ENCODE results near the gene PPP4C.

GRCh38 chr16:30065943-30066760, 9.6 kb upstream of the PPP4C start:
- TF ChIP-seq YY1 (IDR thresholded peaks at IDR 0.05; ENCODE audit: insufficient read depth, insufficient read length) (no peak), SUZ12 (IDR thresholded peaks at IDR 0.05; ENCODE audit: extremely low read depth, insufficient read depth, insufficient read length) (no peak)
